Bone marrow (tissue), 2 donors: Measurements from ENCODE around the gene PDS5B.
"Not testable (repeated sequence)": the region's sequence is repeated elsewhere in the genome, so short reads cannot be mapped to it uniquely, and the experiment has no call there.

Experiments
- DNase-seq, 2 donors: peaks; one replicate each; lab custom pipeline; 2025; lab: John Stamatoyannopoulos, UW

Gene PDS5B

GRCh38 chr13:32586080-32586900 lies at the start of gene PDS5B:
PDS5B (plus strand) TSS chr13:32586452; CDS start chr13:32648773, 62,321 bp downstream.
- DNase-seq, result peak; percentile 76 to 87

- DNase-seq, result peak in 1 of 2 donors; percentile 67
Observed at GRCh38 chr13:32537580-32538142, 48.6 kb upstream of the PDS5B start.

GRCh38 chr13:32538143-32538620 lies 48.1 kb upstream of the PDS5B start:
- peak; percentile 84 to 88 for DNase-seq

GRCh38 chr13:32538621-32539246 lies 47.5 kb upstream of the PDS5B start, which contains the start of gene N4BP2L2:
N4BP2L2 (minus strand) TSS chr13:32538795; CDS start chr13:32537027, 1,768 bp downstream.
- DNase-seq, result peak; percentile 84 to 97

- no peak for DNase-seq
Observed at GRCh38 chr13:32542221-32542620, 44.0 kb upstream of the PDS5B start.

- DNase-seq, result no peak
Observed at GRCh38 chr13:32545083-32545482, 41.2 kb upstream of the PDS5B start.

- peak in 1 of 2 donors; percentile 50 for DNase-seq
Observed at GRCh38 chr13:32548837-32549236, 37.4 kb upstream of the PDS5B start.

GRCh38 chr13:32549788-32550187 lies 36.5 kb upstream of the PDS5B start:
- DNase-seq, result no peak

- DNase-seq, result no peak
Observed at GRCh38 chr13:32553720-32554119, 32.5 kb upstream of the PDS5B start.

GRCh38 chr13:32555613-32556012 lies 30.6 kb upstream of the PDS5B start:
- no peak for DNase-seq

GRCh38 chr13:32560842-32561241 lies 25.4 kb upstream of the PDS5B start:
- not testable (repeated sequence) for DNase-seq

- not testable (repeated sequence) for DNase-seq
Observed at GRCh38 chr13:32575687-32576086, 10.6 kb upstream of the PDS5B start.

GRCh38 chr13:32577032-32577431 lies 9.2 kb upstream of the PDS5B start:
- DNase-seq, result no peak

GRCh38 chr13:32581177-32581786 lies 5.0 kb upstream of the PDS5B start:
- peak in 1 of 2 donors; percentile 16 for DNase-seq

- DNase-seq, result no peak
Observed at GRCh38 chr13:32582281-32582680, 4.0 kb upstream of the PDS5B start.

GRCh38 chr13:32582991-32583390 lies 3.3 kb upstream of the PDS5B start:
- no peak for DNase-seq

- no peak for DNase-seq
Observed at GRCh38 chr13:32585550-32586079, 637 bp upstream of the PDS5B start.

GRCh38 chr13:32587011-32587810 lies 959 bp downstream of the PDS5B start:
- DNase-seq, result peak in 1 of 2 donors; percentile 26

GRCh38 chr13:32587811-32588170 lies 1.5 kb downstream of the PDS5B start:
- DNase-seq, result no peak

GRCh38 chr13:32588736-32589135 lies 2.5 kb downstream of the PDS5B start:
- no peak for DNase-seq

GRCh38 chr13:32589471-32589870 lies 3.2 kb downstream of the PDS5B start:
- no peak for DNase-seq
